ACHN (cell line): Measurements from ENCODE around the gene HLCS.
A peak's percentile ranks its signal among the peaks of the same experiment; 100 is the strongest.

ENCODE experiments used
- DNase-seq: peaks from one replicate; pipeline ENCODE4 v3.0.0-alpha.2; 2015
- in situ Hi-C: cut with HindIII; loops from 2 replicates; pipeline ENCODE4 v1.10.0; 2017; ENCODE audit warnings: low sequenced_read_pairs, low pct_ligation_motif_present, low pct_unique_long_range_greater_than_20kb

Gene HLCS

GRCh38 chr21:36861595-36862323, 104.7 kb downstream of the HLCS start:
- DNase-seq, result no peak
- in situ Hi-C loops, result no loop called here

- in situ Hi-C loops, result no loop called here
- peak; percentile 65 for DNase-seq
Observed at GRCh38 chr21:36860736-36861594, 105.5 kb downstream of the HLCS start.

- peak; percentile 47 for DNase-seq
- in situ Hi-C loops, result no loop called here
Observed at GRCh38 chr21:36859744-36860501, 106.5 kb downstream of the HLCS start.

- in situ Hi-C loops, result no loop called here
- no peak for DNase-seq
Observed at GRCh38 chr21:36858320-36858957, 108.0 kb downstream of the HLCS start.

- in situ Hi-C loops, result no loop called here
Observed at GRCh38 chr21:36856643-36857042, 109.8 kb downstream of the HLCS start.

GRCh38 chr21:36854391-36854790, 112.1 kb downstream of the HLCS start:
- DNase-seq, result peak; percentile 60
- in situ Hi-C loops, result no loop called here

More at GRCh38 chr21:36856643-36857042, 109.8 kb downstream of the HLCS start:
- no peak for DNase-seq

GRCh38 chr21:36852864-36853263, 113.6 kb downstream of the HLCS start:
- in situ Hi-C loops, result no loop called here
- DNase-seq, result no peak

GRCh38 chr21:36852293-36852692, 114.2 kb downstream of the HLCS start:
- no peak for DNase-seq
- in situ Hi-C loops, result no loop called here

- no peak for DNase-seq
- in situ Hi-C loops, result no loop called here
Observed at GRCh38 chr21:36851121-36851520, 115.3 kb downstream of the HLCS start.

- in situ Hi-C loops, result no loop called here
- DNase-seq, result no peak
Observed at GRCh38 chr21:36850372-36850771, 116.1 kb downstream of the HLCS start.

- no peak for DNase-seq
- in situ Hi-C loops, result no loop called here
Observed at GRCh38 chr21:36849461-36850105, 116.9 kb downstream of the HLCS start.

- in situ Hi-C loops, result no loop called here
- DNase-seq, result no peak
Observed at GRCh38 chr21:36848730-36849274, 117.7 kb downstream of the HLCS start.

GRCh38 chr21:36847189-36847588, 119.3 kb downstream of the HLCS start:
- in situ Hi-C loops, result no loop called here
- DNase-seq, result peak; percentile 70

GRCh38 chr21:36846631-36847030, 119.8 kb downstream of the HLCS start:
- DNase-seq, result no peak
- in situ Hi-C loops, result no loop called here

GRCh38 chr21:36845790-36846189, 120.7 kb downstream of the HLCS start:
- no peak for DNase-seq
- in situ Hi-C loops, result no loop called here

- no peak for DNase-seq
- in situ Hi-C loops, result no loop called here
Observed at GRCh38 chr21:36845070-36845469, 121.4 kb downstream of the HLCS start.

GRCh38 chr21:36841866-36842265, 124.6 kb downstream of the HLCS start:
- in situ Hi-C loops, result no loop called here
- DNase-seq, result no peak

GRCh38 chr21:36839735-36840134, 126.7 kb downstream of the HLCS start:
- no peak for DNase-seq
- in situ Hi-C loops, result no loop called here
